Measurements from ENCODE around the gene BRF1. TPM values are rescaled to one million over a fixed set of nuclear protein-coding genes. Genes with fewer than 3 reads are reported as not detected.

Gene BRF1
- total RNA-seq, 2 experiments from 2014 or later: 27.8 to 29.7 TPM

GRCh38 chr14:105322791-105323556 lies 22.2 kb upstream of the BRF1 start:
- ChIA-PET CTCF (interaction anchor here (1.6 kb wide), 1 partner anchor 29 kb away, joined by 3 read pairs; no protein-coding TSS in a partner anchor), POLR2A (no interaction called here)

GRCh38 chr14:105317546-105317945 lies 16.7 kb upstream of the BRF1 start:
- POLR2A ChIA-PET: interaction anchor here (4.3 kb wide), 1 partner anchor 17 kb away, joined by 33 read pairs; the partner anchor contains the start of gene BRF1
- CTCF ChIA-PET: interaction anchor here (1.0 to 2.1 kb wide), 2 partner anchors 16 to 17 kb away, joined by 3 to 8 read pairs; partner anchors contain the start of gene BRF1

DNA sequence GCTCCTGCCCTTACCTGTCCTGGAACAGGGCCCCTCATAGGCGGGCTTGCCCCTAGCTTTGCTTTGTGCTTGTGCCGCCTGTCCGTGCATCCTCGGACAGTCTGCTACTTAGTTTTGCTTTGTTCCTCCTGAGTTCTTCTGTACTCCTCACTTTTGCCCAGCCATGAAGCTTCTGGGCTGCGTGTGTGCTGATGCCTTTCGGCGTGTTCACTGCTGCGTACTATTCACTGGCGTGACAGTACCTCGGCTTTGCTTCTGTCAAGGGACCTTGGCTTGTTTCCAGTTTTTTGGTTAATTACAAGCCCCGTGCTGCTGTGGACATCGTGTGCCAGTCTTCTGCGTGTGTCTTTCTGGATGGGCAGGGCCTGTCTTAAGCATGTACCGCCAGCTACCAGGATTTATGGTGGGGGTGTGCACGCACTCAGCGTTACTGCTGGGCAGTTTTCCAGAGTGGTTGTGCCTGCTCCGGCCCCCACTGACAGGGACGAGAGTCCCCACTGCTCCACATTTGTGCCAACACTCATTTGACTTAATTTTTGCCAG lies 16.2 kb upstream of the BRF1 start:
- ChIA-PET POLR2A (interaction anchor here (0.8 to 4.3 kb wide), 2 partner anchors 17 to 209 kb away, joined by 3 to 33 read pairs; partner anchors contain the start of gene BRF1), CTCF (interaction anchor here (1.3 to 2.1 kb wide), 2 partner anchors 12 to 17 kb away, joined by 3 to 8 read pairs; partner anchors contain the start of gene BRF1)

DNA sequence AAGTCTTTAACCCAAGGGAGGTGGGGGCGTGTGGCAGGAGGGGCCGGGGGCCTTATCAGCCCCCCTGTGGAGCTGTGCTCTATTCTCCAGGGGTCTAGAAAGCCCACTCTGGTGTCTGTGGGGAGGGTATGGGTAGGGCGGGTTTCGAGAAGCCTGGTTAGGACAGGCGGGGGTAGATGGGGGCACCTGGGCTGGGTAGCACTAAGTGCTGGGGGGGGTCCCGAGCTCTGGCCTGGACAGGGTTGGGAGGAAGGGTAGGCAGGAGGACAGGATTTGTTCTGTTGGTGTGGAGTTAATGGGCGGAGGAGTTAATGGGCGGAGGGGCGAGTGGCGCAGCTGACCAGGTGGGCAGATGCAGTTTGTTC lies 15.8 kb upstream of the BRF1 start:
- ChIA-PET CTCF (interaction anchor here (1.3 to 2.1 kb wide), 3 partner anchors 11 to 35 kb away, joined by 3 to 8 read pairs (median 4); partner anchors contain the start of gene BRF1), POLR2A (interaction anchor here (0.8 to 4.3 kb wide), 2 partner anchors 16 to 209 kb away, joined by 3 to 33 read pairs; partner anchors contain the start of gene BRF1)

- ChIA-PET POLR2A (interaction anchor here (0.6 to 4.3 kb wide), 2 partner anchors 16 to 331 kb away, joined by 4 to 33 read pairs; partner anchors contain the start of gene BRF1), CTCF (interaction anchor here (1.3 to 2.1 kb wide), 3 partner anchors 11 to 36 kb away, joined by 3 to 8 read pairs (median 4); partner anchors contain the start of gene BRF1)
Observed at GRCh38 chr14:105315941-105316576, 15.3 kb upstream of the BRF1 start.

- POLR2A ChIA-PET: interaction anchor here (1.0 to 4.3 kb wide), 2 partner anchors 15 to 228 kb away, joined by 5 to 33 read pairs; partner anchors contain the start of gene BRF1
- CTCF ChIA-PET: interaction anchor here (1.1 to 1.3 kb wide), 4 partner anchors 14 to 175 kb away, joined by 3 to 4 read pairs (median 3); partner anchors contain the start of gene BRF1
Observed at GRCh38 chr14:105315211-105315721, 14.5 kb upstream of the BRF1 start.

DNA sequence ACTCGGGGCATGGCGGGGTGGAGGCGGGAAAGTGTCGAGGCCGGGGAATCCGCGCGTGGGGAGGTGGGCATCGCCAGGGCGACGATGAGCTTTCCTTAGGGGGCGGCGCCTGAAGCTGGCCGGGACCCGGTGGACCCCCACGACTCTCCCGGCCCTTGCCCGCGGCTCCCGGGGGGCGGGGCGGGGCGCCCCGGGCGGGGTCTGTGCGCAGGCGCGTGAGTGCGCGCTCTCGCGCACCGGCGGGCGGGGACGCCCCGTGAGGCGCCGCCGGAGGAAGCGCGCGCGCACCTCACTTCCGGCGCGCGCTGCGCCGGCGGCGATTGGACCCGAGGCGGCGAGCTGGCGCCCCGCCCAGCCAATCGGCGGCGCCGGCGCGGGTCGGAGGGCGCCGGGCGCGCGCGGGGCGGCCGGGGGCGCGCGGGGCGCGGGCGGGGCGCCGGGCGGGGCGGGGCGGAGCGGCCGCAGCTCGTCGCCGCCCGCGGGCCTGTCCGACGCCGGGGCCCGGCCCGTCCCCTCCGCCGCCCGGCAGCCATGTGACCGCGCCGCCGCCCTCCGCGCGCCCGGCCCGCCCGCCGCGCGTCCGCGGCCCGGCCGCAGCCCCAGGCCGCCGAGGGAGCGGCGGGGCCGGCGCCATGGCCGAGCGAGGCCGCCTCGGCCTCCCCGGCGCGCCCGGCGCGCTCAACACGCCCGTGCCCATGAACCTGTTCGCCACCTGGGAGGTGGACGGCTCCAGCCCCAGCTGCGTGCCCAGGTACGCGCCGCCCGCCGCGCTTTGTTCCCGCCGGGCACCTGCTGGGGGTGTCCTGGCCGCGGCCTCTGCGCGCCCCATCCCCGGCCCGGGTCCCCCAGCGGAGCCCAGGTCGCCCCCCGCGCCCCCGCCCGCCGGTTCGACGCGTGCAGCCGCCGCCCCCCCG lies 13.7 kb upstream of the BRF1 start, which contains the start of gene PACS2:
Gene PACS2, plus strand, starts transcription at position 462 of the 914 bp plus-strand sequence. Its CDS starts 171 bp downstream, at position 633.
- CTCF ChIA-PET: interaction anchor here (1.1 to 1.3 kb wide), 3 partner anchors 13 to 175 kb away, joined by 3 read pairs; partner anchors contain the start of gene BRF1

DNA sequence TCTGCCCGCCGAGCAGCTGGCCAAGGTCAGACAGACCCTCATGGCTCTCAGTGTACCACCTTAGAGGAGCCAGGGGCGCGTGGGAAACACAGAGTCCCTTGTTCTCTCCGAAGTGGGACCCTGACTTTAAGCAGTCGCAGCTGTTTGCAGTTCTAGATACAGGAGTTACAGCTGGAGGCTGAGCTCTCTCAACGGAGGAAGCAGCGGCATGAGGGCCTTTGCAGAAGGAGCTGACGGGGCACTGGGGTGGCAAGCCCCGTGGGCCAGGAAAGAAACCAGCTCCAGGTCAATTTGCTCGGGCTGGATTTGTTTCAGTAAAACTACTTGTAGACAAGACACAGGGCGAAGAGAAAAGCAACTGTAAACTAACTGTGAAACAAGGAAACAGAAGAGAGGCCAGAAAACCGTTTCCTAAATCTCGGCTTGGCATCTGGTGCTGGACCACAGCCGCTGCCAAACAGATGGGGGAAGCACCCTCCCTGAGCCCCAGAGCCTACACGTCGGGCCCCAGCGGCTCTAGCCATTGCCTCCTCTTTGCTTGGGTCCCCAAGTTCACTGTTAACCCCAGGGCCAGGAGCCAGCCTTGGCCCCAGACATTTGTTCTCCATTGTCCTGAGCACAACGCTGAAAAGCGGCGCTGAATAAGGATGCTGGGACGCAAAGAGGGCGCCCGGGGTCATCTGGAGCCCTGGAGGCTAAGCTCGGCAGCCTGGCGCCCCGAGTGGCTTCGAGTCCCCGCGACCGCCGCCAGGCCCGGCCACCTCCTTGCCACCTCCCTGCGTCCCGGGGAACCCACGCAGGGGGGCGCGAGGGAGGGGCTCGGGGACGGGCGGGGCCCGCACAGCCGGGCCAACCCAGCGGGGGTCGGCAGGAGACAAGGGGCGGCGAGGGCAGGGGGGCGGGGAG lies 12.8 kb upstream of the BRF1 start:
- POLR2A ChIA-PET: interaction anchor here (0.5 to 4.3 kb wide), 4 partner anchors 13 to 267 kb away, joined by 3 to 33 read pairs (median 4); partner anchors contain the start of genes BRF1 and BTBD6

More for the DNA sequence above, 13.7 kb upstream of the BRF1 start, which contains the start of gene PACS2:
- POLR2A ChIA-PET: interaction anchor here (0.5 to 4.3 kb wide), 6 partner anchors 14 to 284 kb away, joined by 3 to 33 read pairs (median 6); partner anchors contain the start of genes BRF1 and BTBD6

GRCh38 chr14:105312973-105313372 lies 12.2 kb upstream of the BRF1 start:
- ChIA-PET CTCF (interaction anchor here (0.9 kb wide), 1 partner anchor 12 kb away, joined by 7 read pairs; the partner anchor contains the start of gene BRF1), POLR2A (interaction anchor here (4.3 kb wide), 1 partner anchor 12 kb away, joined by 33 read pairs; the partner anchor contains the start of gene BRF1)

More for the DNA sequence above, 12.8 kb upstream of the BRF1 start:
- CTCF ChIA-PET: interaction anchor here (0.9 to 1.3 kb wide), 4 partner anchors 12 to 176 kb away, joined by 3 to 7 read pairs (median 3); partner anchors contain the start of gene BRF1

DNA sequence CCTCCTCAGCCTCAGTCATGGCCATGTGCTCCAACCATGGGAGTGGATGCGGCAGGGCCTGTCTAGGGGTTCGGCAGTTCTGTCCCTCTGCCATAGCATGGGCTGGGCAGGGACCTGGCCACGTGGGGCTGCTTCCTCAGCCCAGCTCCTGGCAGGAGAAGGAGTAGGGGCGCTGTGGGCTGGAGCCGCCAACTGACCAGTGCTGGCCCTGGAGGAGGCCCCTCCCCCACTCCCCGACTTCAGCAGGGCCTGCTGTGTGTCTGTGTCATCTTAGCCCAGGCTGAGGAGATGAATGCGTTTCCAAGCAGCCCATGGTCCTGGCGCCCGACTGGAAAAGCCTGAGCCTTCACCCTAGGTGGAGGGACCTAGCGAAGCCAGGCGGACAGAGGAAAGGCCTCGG lies 11.0 kb upstream of the BRF1 start:
- POLR2A ChIA-PET: no interaction called here
- CTCF ChIA-PET: no interaction called here

DNA sequence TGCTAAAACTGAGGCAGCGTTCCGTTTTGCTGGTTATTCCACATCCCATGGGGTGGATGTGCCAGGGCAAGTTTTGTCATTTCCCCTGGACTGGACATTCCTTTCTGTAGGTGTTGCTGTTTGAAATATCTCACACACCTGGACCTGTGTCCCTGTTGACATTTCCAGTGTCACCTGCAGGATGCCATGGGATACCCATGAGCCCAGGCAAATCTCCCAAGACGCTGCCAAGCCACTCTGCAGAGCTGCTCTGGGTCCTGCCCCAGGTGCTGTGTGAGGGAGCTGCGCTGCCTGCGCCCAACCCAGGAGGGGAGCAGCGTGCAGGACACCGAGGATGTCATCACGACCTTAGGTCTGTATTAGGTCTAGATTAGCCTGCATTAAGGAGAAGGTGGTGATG lies 8.6 kb upstream of the BRF1 start:
- CTCF ChIA-PET: no interaction called here
- POLR2A ChIA-PET: no interaction called here

GRCh38 chr14:105307052-105307727 lies 6.4 kb upstream of the BRF1 start:
- CTCF ChIA-PET: interaction anchor here (0.5 kb wide), 1 partner anchor 58 kb away, joined by 5 read pairs; no protein-coding TSS in a partner anchor
- POLR2A ChIA-PET: interaction anchor here (0.6 kb wide), 1 partner anchor 35 kb away, joined by 10 read pairs; no protein-coding TSS in a partner anchor

- POLR2A ChIA-PET: interaction anchor here (1.1 kb wide), 1 partner anchor 1567 kb away, joined by 4 read pairs; no protein-coding TSS in a partner anchor
- CTCF ChIA-PET: interaction anchor here (1.3 kb wide), 1 partner anchor 11 kb away, joined by 3 read pairs; no protein-coding TSS in a partner anchor
Observed at GRCh38 chr14:105305791-105306190, 5.0 kb upstream of the BRF1 start.

DNA sequence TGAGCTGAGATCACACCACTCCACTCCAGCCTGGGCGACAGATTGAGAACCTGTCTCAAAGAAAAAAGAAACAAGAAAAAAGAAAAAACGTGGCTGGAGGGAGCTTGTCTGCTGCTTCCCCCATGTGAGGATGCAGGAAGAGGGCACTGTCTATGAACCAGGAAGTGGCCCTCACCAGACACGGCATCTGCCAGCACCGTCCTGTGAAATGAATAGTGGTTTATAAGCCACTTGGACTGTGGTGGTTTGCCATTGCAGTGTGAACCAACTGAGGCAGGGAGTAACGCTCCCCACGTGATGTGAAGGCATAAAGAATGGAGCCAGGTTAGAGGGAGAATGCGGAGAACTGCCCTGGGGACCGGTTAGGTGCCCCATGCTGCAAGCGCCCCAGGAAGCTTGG lies 4.5 kb upstream of the BRF1 start:
- POLR2A ChIA-PET: interaction anchor here (1.1 kb wide), 1 partner anchor 1567 kb away, joined by 4 read pairs; no protein-coding TSS in a partner anchor

GRCh38 chr14:105304565-105304964 lies 3.8 kb upstream of the BRF1 start:
- ChIA-PET CTCF (interaction anchor here (1.3 kb wide), 1 partner anchor 12 kb away, joined by 3 read pairs; no protein-coding TSS in a partner anchor), POLR2A (no interaction called here)

More for the DNA sequence above, 4.5 kb upstream of the BRF1 start:
- CTCF ChIA-PET: interaction anchor here (1.3 kb wide), 1 partner anchor 11 kb away, joined by 3 read pairs; no protein-coding TSS in a partner anchor

DNA sequence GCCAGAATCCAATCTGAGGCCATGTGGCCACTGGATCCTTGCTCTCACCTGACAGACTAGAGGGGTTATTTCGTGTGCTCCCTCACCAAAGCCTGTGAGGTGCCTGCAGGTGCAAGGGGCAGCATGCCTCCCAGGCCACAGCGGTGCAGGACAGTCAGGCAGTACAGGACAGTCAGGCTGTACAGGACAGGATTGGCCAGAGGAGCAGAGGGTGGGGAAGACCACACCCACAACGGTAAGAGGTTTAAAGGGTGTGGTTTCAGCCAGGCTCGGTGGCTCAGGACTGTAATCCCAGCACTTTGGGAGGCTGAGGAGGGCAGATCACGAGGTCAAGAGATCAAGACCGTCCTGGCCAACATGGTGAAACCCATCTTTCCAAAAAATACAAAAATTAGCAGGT lies 3.1 kb upstream of the BRF1 start:
- ChIA-PET CTCF (no interaction called here), POLR2A (no interaction called here)
